ENCODE measurements around the gene TRIM64.
"Not testable (repeated sequence)": the region's sequence is repeated elsewhere in the genome, so short reads cannot be mapped to it uniquely, and the experiment has no call there.

Gene TRIM64, protein sequence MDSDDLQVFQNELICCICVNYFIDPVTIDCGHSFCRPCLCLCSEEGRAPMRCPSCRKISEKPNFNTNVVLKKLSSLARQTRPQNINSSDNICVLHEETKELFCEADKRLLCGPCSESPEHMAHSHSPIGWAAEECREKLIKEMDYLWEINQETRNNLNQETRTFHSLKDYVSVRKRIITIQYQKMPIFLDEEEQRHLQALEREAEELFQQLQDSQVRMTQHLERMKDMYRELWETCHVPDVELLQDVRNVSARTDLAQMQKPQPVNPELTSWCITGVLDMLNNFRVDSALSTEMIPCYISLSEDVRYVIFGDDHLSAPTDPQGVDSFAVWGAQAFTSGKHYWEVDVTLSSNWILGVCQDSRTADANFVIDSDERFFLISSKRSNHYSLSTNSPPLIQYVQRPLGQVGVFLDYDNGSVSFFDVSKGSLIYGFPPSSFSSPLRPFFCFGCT

DNA sequence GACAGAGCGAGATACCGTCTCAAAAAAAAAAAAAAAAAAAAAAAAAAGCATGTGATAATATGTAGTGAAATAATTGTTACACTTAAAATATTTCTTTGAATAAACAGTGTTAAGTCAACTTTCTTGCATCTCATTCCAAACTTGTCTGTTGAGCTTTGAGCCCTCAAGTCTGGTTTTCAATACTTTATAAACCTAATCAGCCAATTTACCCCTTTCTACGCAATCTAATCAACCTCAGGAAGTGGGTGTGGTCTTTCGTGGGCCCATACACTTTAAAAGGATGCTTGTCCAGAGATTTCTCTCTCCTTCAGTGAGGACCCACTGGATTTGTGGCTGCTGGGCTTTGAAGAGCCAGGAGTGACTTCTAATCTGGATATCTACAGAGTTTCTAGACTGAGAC is at the start of gene TRIM64:
Gene TRIM64 (plus strand): TSS at position 301 of the 400 bp plus-strand sequence. CDS start 2,467 bp downstream, outside the sequence.
- not testable (repeated sequence) for DNase-seq

DNA sequence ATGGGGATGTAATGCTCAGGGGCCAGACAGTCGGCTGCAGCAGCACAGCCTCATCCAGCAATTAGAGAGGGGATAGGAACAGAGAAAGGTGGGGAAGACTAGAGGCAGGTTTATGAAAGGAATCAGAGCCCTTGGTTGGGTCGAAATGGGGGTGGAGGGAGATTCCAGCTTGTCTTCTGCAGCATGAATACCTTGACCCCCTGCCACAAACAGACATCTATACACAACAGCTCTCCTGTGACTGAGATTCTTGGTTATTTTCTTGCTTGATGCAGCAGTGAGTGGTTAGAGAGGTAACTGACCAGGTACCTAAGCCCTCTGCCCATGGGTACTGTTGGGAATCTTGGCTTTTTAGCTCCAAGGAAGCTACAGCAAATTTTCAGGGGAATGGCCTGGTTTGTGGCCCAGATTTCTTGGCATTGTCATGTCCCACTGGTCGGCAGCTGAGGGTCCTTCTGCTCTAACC is 43.6 kb upstream of the TRIM64 start, which contains the start of gene TRIM49D1:
Gene TRIM49D1 (minus strand): TSS at position 51 of the 466 bp plus-strand sequence. CDS start 4,535 bp downstream, outside the sequence.
- no peak for DNase-seq

DNA sequence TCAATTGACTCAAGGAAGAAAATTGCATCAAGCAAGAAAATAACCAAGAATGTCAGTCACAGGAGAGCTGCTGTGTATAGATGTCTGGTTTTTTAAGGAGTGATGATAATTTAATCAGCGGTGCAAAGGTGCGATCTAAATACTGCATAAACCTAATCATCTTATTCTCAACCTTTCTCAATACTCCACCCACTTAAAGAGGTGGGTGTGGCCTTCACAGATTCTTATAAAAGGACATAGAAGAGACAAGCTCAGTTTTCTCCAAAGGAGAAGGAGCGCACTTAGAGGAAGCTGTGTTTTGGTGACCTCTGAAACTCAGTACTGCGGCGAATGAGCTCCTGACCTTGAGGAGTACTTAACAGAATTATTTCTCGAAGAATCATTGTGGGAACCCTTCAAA is 42.1 kb upstream of the TRIM64 start, which contains the start of gene TRIM49D2:
Gene TRIM49D2 (plus strand): TSS at position 301 of the 400 bp plus-strand sequence. CDS start 2,698 bp downstream, outside the sequence.
- DNase-seq, result not testable (repeated sequence)

DNA sequence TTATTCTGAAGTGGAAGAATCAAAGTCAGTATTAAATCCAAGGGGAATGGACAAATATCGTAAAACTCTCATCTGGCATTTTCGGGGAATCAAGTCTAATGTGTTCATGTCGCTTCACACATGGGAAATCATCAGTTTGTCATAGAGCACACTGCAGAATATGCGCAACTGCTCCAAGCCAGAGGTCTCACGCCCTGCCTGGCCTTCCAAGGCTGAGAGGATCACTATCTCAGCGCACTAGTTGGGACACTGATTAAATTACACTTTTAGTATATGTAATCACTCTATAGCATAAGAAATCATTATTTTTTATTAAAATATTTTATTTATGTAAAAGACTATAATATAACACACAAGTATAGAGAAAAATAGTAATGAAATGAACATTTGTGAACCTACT is 5.0 kb upstream of the TRIM64 start:
- DNase-seq, result not testable (repeated sequence)
